CD14-positive monocyte (primary cell): Measurements from ENCODE around the gene TMEM132E. TPM values are rescaled to one million over a fixed set of nuclear protein-coding genes. Genes with fewer than 3 reads are reported as not detected.

Source experiments
- DNase-seq, 3 donors: peaks; one replicate each; pipeline ENCODE4 v3.0.0-alpha.2; 2011 to 2022
- H2AFZ ChIP-seq: 2 replicates; pipeline ENCODE4 v1.6.0; 2012; ENCODE audit warnings: mild to moderate bottlenecking, low read depth, low read length, inconsistent platforms; ENCODE audit not compliant: insufficient read depth, poor library complexity, severe bottlenecking
- H3K27ac ChIP-seq, 2 donors: 1 replicate in 1 of 2; 2 replicates in 1 of 2; pipeline ENCODE4 v1.5.1; 2012 to 2013; ENCODE audit warnings: low read length in 2 of 2, control low read depth in 1 of 2, inconsistent platforms in 1 of 2, low read depth in 1 of 2, mild to moderate bottlenecking in 1 of 2
- H3K27me3 ChIP-seq, 2 donors: one replicate each; pipeline versions ENCODE4 v1.6.0 to v1.6.1; 2011 to 2013; ENCODE audit warnings: low read length in 2 of 2; ENCODE audit not compliant: control insufficient read depth in 2 of 2, insufficient read depth in 2 of 2
- H3K36me3 ChIP-seq, 2 donors: replicated peaks in 1 of 2; 1 replicate in 1 of 2; 2 replicates in 1 of 2; pipeline versions ENCODE4 v1.5.1 to v1.6.1; 2012 to 2013; ENCODE audit warnings: low read length in 2 of 2, control low read depth in 1 of 2, inconsistent platforms in 1 of 2, mild to moderate bottlenecking in 1 of 2; ENCODE audit not compliant: insufficient read depth in 2 of 2, control insufficient read depth in 1 of 2
- H3K4me1 ChIP-seq, 2 donors: 1 replicate in 1 of 2; 2 replicates in 1 of 2; pipeline versions ENCODE4 v1.5.1 to v1.6.1; 2012 to 2013; ENCODE audit warnings: low read length in 2 of 2, control low read depth in 1 of 2, inconsistent platforms in 1 of 2, mild to moderate bottlenecking in 1 of 2, moderate library complexity in 1 of 2; ENCODE audit not compliant: insufficient read depth in 2 of 2, control insufficient read depth in 1 of 2
- H3K4me2 ChIP-seq: replicated peaks from 2 replicates; pipeline ENCODE3; 2012; ENCODE audit warnings: low read length, moderate library complexity, mild to moderate bottlenecking; ENCODE audit not compliant: poor library complexity, severe bottlenecking; ENCODE audit errors: extremely low read depth
- H3K4me3 ChIP-seq, 3 experiments: fragments of 200-600 bp in 1 of 3; sonication (generic) in 1 of 3; replicated peaks in 1 of 3; 1 replicate in 2 of 3; 2 replicates in 1 of 3; pipeline ENCODE4 v1.5.1; 2011 to 2013; ENCODE audit warnings: low read length in 3 of 3, mild to moderate bottlenecking in 3 of 3, control low read depth in 2 of 3, low read depth in 2 of 3, inconsistent platforms in 1 of 3, moderate library complexity in 1 of 3
- H3K79me2 ChIP-seq: 2 replicates; pipeline ENCODE4 v1.6.0; 2012; ENCODE audit warnings: mild to moderate bottlenecking, control low read depth, inconsistent platforms, low read length, moderate library complexity; ENCODE audit not compliant: insufficient read depth
- H3K9ac ChIP-seq: 2 replicates; pipeline ENCODE4 v1.6.0; 2017; ENCODE audit warnings: low read length, mild to moderate bottlenecking; ENCODE audit not compliant: insufficient read depth, poor library complexity, severe bottlenecking
- H3K9me3 ChIP-seq, 2 donors: replicated peaks in 1 of 2; 1 replicate in 1 of 2; 2 replicates in 1 of 2; pipeline versions ENCODE4 v1.5.1 to v1.6.1; 2012 to 2013; ENCODE audit warnings: low read length in 2 of 2, control low read depth in 1 of 2; ENCODE audit not compliant: control insufficient read depth in 1 of 2, insufficient read depth in 1 of 2
- H4K20me1 ChIP-seq: 2 replicates; pipeline ENCODE4 v1.6.0; 2012; ENCODE audit warnings: mild to moderate bottlenecking, low read length, control low read depth, moderate library complexity; ENCODE audit not compliant: insufficient read depth
- H3K27ac Mint-ChIP-seq, 7 donors: one replicate each; pipeline ENCODE4 v1.8.0; 2020; ENCODE audit warnings: mild to moderate bottlenecking in 7 of 7, mixed read lengths in 7 of 7, moderate library complexity in 6 of 7, inconsistent platforms in 2 of 7
- H3K27me3 Mint-ChIP-seq, 3 donors: one replicate each; pipeline ENCODE4 v1.8.0; 2021 to 2022; ENCODE audit warnings: low read depth in 3 of 3, mild to moderate bottlenecking in 3 of 3, mixed read lengths in 3 of 3, moderate library complexity in 3 of 3, inconsistent platforms in 1 of 3
- H3K36me3 Mint-ChIP-seq, 2 donors: one replicate each; pipeline ENCODE4 v1.8.0; 2020; ENCODE audit warnings: mixed read lengths in 2 of 2, inconsistent platforms in 1 of 2, mild to moderate bottlenecking in 1 of 2
- H3K4me1 Mint-ChIP-seq: one replicate; pipeline ENCODE4 v1.8.0; 2020; ENCODE audit warnings: mild to moderate bottlenecking, mixed read lengths
- H3K4me3 Mint-ChIP-seq, 2 donors: one replicate each; pipeline ENCODE4 v1.8.0; 2020; ENCODE audit warnings: mild to moderate bottlenecking in 2 of 2, mixed read lengths in 2 of 2, moderate library complexity in 1 of 2
- H3K9me3 Mint-ChIP-seq, 7 donors: one replicate each; pipeline ENCODE4 v1.8.0; 2020 to 2022; ENCODE audit warnings: mixed read lengths in 7 of 7, mild to moderate bottlenecking in 6 of 7, moderate library complexity in 6 of 7, inconsistent platforms in 2 of 7
- CTCF ChIP-seq: fragments of 200-600 bp; IDR thresholded peaks from one replicate; pipeline ENCODE4 v1.8.0; 2022; ENCODE audit warnings: antibody characterized with exemption, mild to moderate bottlenecking
- WGBS: methylation state at CpG from one replicate; pipeline ENCODE4 v1.1.5; 2013; ENCODE audit warnings: missing lambda C conversion rate; ENCODE audit not compliant: insufficient coverage; 5-methylcytosine and 5-hydroxymethylcytosine counted together
- intact Hi-C, 2 donors: fragments of 100-400 bp; cut with micrococcal nuclease; formaldehyde crosslinking; loops; one replicate each; pipeline versions ENCODE4 v1.15.0 to v1.15.1; 2023
- polyA plus RNA-seq, 3 donors: library from polyadenylated mRNA; depleted of rRNA in 1 of 3; unstranded in 2 of 3; stranded (reverse) in 1 of 3; fragments of 300-500 nt in 2 of 3; fragments of >200 nt in 1 of 3; fragmentation: Illumina TruSeq in 2 of 3; gene quantifications; 1 replicate in 2 of 3; 2 replicates in 1 of 3; pipeline ENCODE4 v1.2.3, GENCODE V29; 2012 to 2021

The TMEM132E gene
- polyA plus RNA-seq, 3 donors, result not detected

GRCh38 chr17:34637041-34637547, 57.7 kb downstream of the TMEM132E start:
- H3K9me3 Mint-ChIP-seq, result peaks cover 0 to 2% (median 0%) of the 10 kb centered on the region in 7 donors
- no peak overlapping the region for H3K27ac ChIP-seq
- 19% methylated on average over 20 of the region's 20 CpGs for WGBS
- H3K9ac ChIP-seq, result no peak overlapping the region
- no peak overlapping the region for H3K4me2 ChIP-seq
- no peak overlapping the region for H3K4me3 ChIP-seq
- H3K27me3 ChIP-seq, result peaks cover 12 to 45% of the 10 kb centered on the region in 2 donors
- peaks cover 47 to 57% (median 47%) of the 10 kb centered on the region in 3 donors for H3K27me3 Mint-ChIP-seq
- intact Hi-C loops, result loop anchor here in 1 of 2 donors (2.0 kb wide), 1 partner anchor 216 kb away; no protein-coding TSS in a partner anchor
- peak overlapping the region in 1 of 2 donors; percentile 76 for H3K4me3 Mint-ChIP-seq
- no peak for TF ChIP-seq CTCF
- no peak overlapping the region for H3K27ac Mint-ChIP-seq
- peaks cover 3 to 10% of the 10 kb centered on the region in 2 donors for H3K4me1 ChIP-seq
- H2AFZ ChIP-seq, result peak overlapping the region; percentile 21
- H3K36me3 Mint-ChIP-seq, result no peaks in the 10 kb centered on the region
- no peaks in the 10 kb centered on the region for H3K79me2 ChIP-seq
- peaks cover 0 to 7% of the 10 kb centered on the region in 2 donors for H3K9me3 ChIP-seq
- H4K20me1 ChIP-seq, result no peaks in the 10 kb centered on the region
- H3K4me1 Mint-ChIP-seq, result peaks cover 6% of the 10 kb centered on the region
- no peaks in the 10 kb centered on the region for H3K36me3 ChIP-seq
- no peak for DNase-seq

GRCh38 chr17:34637548-34638525, 58.5 kb downstream of the TMEM132E start:
- Mint-ChIP-seq H3K4me1 (peaks cover 6% of the 10 kb centered on the region), H3K9me3 (peaks cover 0 to 2% (median 0%) of the 10 kb centered on the region in 7 donors), H3K27me3 (peaks cover 44 to 55% (median 48%) of the 10 kb centered on the region in 3 donors), H3K36me3 (no peaks in the 10 kb centered on the region), H3K27ac (no peak overlapping the region), H3K4me3 (peak overlapping the region; percentile 59 to 80)
- Histone ChIP-seq H4K20me1 (no peaks in the 10 kb centered on the region), H2AFZ (peak overlapping the region; percentile 72), H3K4me3 (peak overlapping the region in 2 of 3 experiments; percentile 11 to 55), H3K27me3 (peaks cover 12 to 45% of the 10 kb centered on the region in 2 donors), H3K79me2 (no peaks in the 10 kb centered on the region), H3K9me3 (peaks cover 0 to 7% of the 10 kb centered on the region in 2 donors), H3K27ac (no peak overlapping the region), H3K4me1 (peaks cover 3 to 10% of the 10 kb centered on the region in 2 donors), H3K9ac (no peak overlapping the region), H3K36me3 (no peaks in the 10 kb centered on the region), H3K4me2 (peak overlapping the region; percentile 57)
- DNase-seq, result peak; percentile 39 to 68 (median 51)
- peak; percentile 75 for TF ChIP-seq CTCF
- intact Hi-C loops, result loop anchor here in 1 of 2 donors (2.0 kb wide), 1 partner anchor 217 kb away; no protein-coding TSS in a partner anchor
- whole genome bisulfite sequencing, result 3% methylated on average over 56 of the region's 73 CpGs
